ENCODE measurements around the gene KANSL2. TPM values are rescaled to one million over a fixed set of nuclear protein-coding genes. Genes with fewer than 3 reads are reported as not detected.

KANSL2 gene
- polyA plus RNA-seq, 1 donor from 2014 or later = 116 TPM

DNA sequence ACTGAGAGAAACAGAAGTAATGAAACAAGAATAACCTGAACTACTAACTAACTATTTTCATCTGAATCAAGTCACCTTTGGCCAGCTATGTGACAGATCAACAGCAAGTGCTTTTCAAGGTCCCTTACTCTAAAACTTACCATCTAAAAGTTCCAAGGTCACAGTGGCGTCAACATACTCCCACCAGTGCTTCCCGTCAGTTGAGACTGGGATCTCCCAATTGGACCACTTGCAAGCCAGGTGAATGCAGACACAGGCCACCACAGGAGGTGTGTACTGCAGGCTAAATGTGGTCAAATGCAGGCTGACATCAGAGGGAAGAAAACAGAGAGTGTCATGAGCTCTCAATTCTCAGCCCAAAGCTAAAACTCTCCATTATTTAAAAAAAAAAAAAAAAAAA is 13.8 kb upstream of the KANSL2 start:
- no peak for TF ChIP-seq POLR2AphosphoS5 (IDR thresholded peaks at IDR 0.05)
- no peak for TF ChIP-seq MXI1 (conservative IDR thresholded peaks at IDR 0.05; ENCODE audit: poor library complexity, severe bottlenecking)
- no peak for TF ChIP-seq SMC3 (conservative IDR thresholded peaks at IDR 0.05; ENCODE audit: poor library complexity)
- no peak for TF ChIP-seq RAD21 (conservative IDR thresholded peaks at IDR 0.05)
- TF ChIP-seq, protein P1, sequence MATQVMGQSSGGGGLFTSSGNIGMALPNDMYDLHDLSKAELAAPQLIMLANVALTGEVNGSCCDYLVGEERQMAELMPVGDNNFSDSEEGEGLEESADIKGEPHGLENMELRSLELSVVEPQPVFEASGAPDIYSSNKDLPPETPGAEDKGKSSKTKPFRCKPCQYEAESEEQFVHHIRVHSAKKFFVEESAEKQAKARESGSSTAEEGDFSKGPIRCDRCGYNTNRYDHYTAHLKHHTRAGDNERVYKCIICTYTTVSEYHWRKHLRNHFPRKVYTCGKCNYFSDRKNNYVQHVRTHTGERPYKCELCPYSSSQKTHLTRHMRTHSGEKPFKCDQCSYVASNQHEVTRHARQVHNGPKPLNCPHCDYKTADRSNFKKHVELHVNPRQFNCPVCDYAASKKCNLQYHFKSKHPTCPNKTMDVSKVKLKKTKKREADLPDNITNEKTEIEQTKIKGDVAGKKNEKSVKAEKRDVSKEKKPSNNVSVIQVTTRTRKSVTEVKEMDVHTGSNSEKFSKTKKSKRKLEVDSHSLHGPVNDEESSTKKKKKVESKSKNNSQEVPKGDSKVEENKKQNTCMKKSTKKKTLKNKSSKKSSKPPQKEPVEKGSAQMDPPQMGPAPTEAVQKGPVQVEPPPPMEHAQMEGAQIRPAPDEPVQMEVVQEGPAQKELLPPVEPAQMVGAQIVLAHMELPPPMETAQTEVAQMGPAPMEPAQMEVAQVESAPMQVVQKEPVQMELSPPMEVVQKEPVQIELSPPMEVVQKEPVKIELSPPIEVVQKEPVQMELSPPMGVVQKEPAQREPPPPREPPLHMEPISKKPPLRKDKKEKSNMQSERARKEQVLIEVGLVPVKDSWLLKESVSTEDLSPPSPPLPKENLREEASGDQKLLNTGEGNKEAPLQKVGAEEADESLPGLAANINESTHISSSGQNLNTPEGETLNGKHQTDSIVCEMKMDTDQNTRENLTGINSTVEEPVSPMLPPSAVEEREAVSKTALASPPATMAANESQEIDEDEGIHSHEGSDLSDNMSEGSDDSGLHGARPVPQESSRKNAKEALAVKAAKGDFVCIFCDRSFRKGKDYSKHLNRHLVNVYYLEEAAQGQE (IDR thresholded peaks at IDR 0.05; ENCODE audit: borderline replicate concordance) = no peak
- TF ChIP-seq TAF1 (IDR thresholded peaks at IDR 0.05; ENCODE audit: low read depth) = no peak
- TF ChIP-seq CTCF (IDR thresholded peaks at IDR 0.05; ENCODE audit: poor library complexity, severe bottlenecking) = no peak
- TF ChIP-seq EZH2 (IDR thresholded peaks at IDR 0.05; ENCODE audit: borderline replicate concordance, insufficient read depth, low read length, poor library complexity, severe bottlenecking) = no peak
- TF ChIP-seq EP300 (conservative IDR thresholded peaks at IDR 0.05; ENCODE audit: poor library complexity, severe bottlenecking) = no peak
- no peaks in the 10 kb centered on the region for H3K9me3 ChIP-seq (ENCODE audit: low read length)
- no peak overlapping the region for H3K9ac ChIP-seq (ENCODE audit: low read length)
- no peak overlapping the region for H3K27ac ChIP-seq (ENCODE audit: low read length)
- H3K4me2 ChIP-seq (ENCODE audit: low read length) = no peak overlapping the region
- no peaks in the 10 kb centered on the region for H3F3A ChIP-seq (ENCODE audit: insufficient read depth, low read length, poor library complexity, severe bottlenecking)
- H3K79me2 ChIP-seq (replicated peaks; ENCODE audit: insufficient read depth, low read length) = no peaks in the 10 kb centered on the region
- H3K36me3 ChIP-seq (ENCODE audit: insufficient read depth, low read length) = peaks cover 4% of the 10 kb centered on the region
- no peaks in the 10 kb centered on the region for H3K9me2 ChIP-seq (ENCODE audit: insufficient read depth, low read length)
- no peaks in the 10 kb centered on the region for H4K20me1 ChIP-seq (ENCODE audit: insufficient read depth)
- H3K27me3 ChIP-seq (ENCODE audit: insufficient read depth, low read depth, low read length) = no peaks in the 10 kb centered on the region
- H3K4me3 ChIP-seq (ENCODE audit: low read length) = no peak overlapping the region
- no peak overlapping the region for H2AFZ ChIP-seq (ENCODE audit: low read depth, low read length)

DNA sequence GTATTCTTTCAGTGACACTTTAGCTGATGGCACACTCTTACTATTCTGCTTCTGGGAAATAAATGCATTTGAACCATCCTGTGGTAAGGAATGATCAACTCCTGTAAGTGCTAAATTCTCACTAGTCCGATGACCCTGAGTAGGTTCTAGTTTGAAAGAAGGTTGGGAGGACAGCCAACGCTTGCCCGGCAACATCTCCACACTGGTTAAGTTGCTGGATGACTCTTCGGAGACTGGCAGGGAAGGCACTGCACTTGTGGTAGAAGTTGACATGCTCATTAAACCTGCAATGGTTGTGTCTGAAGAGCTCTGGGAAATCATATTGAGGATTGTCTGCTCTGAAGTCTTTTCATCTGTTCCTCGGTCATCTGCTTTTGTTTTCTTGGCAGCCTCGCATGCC is 12.0 kb upstream of the KANSL2 start:
- no peaks in the 10 kb centered on the region for H3K36me3 ChIP-seq (ENCODE audit: insufficient read depth, low read length)
- H3K9me2 ChIP-seq (ENCODE audit: insufficient read depth, low read length) = no peaks in the 10 kb centered on the region
- no peaks in the 10 kb centered on the region for H3K27me3 ChIP-seq (ENCODE audit: insufficient read depth, low read depth, low read length)
- H3K4me2 ChIP-seq (ENCODE audit: low read length) = no peak overlapping the region
- no peaks in the 10 kb centered on the region for H3F3A ChIP-seq (ENCODE audit: insufficient read depth, low read length, poor library complexity, severe bottlenecking)
- no peaks in the 10 kb centered on the region for H3K9me3 ChIP-seq (ENCODE audit: low read length)
- no peaks in the 10 kb centered on the region for H4K20me1 ChIP-seq (ENCODE audit: insufficient read depth)
- no peak overlapping the region for H3K27ac ChIP-seq (ENCODE audit: low read length)
- H2AFZ ChIP-seq (ENCODE audit: low read depth, low read length) = no peak overlapping the region
- H3K4me3 ChIP-seq (ENCODE audit: low read length) = no peak overlapping the region
- H3K9ac ChIP-seq (ENCODE audit: low read length) = no peak overlapping the region
- H3K79me2 ChIP-seq (replicated peaks; ENCODE audit: insufficient read depth, low read length) = no peaks in the 10 kb centered on the region
- TF ChIP-seq, protein P1 (IDR thresholded peaks at IDR 0.05; ENCODE audit: borderline replicate concordance) = no peak
- TF ChIP-seq MXI1 (conservative IDR thresholded peaks at IDR 0.05; ENCODE audit: poor library complexity, severe bottlenecking) (no peak), TAF1 (IDR thresholded peaks at IDR 0.05; ENCODE audit: low read depth) (no peak), SMC3 (conservative IDR thresholded peaks at IDR 0.05; ENCODE audit: poor library complexity) (no peak), RAD21 (conservative IDR thresholded peaks at IDR 0.05) (no peak)
